ENCODE results near the gene METRNL.

METRNL gene

DNA sequence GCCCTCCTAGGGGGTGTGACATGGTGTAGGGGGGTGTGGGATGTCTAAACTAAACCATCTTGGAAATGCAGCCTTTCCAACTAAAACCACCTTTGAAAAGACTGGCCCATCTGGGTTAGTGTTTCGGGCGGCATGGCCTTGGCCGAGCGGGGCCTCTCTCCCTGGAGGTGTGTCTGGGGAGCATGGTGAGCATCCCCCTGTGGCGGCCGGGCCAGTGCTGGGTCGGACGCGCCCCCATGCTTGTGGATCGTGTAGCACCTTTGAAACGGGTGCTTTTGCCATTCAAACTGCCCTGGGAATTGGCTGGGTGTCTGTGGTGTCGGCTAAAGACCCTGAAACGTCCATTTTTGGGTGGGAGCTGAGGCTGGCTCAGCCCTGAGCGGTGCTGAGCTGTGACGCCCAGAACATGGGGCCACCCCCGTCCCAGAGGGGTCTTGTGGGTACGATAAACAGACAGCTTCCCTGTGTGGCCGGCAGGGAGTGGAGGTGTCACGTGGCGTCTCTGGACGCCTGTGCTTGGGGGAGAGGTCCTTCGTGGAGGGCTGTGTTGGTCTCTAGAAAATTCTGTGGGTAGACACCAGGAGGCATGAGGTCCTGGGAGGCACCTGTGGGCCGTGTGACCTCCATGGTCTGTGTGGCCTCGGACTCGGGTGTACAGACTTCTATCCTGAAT lies 6.3 kb downstream of the METRNL start:
- TF ChIP-seq, protein P1, sequence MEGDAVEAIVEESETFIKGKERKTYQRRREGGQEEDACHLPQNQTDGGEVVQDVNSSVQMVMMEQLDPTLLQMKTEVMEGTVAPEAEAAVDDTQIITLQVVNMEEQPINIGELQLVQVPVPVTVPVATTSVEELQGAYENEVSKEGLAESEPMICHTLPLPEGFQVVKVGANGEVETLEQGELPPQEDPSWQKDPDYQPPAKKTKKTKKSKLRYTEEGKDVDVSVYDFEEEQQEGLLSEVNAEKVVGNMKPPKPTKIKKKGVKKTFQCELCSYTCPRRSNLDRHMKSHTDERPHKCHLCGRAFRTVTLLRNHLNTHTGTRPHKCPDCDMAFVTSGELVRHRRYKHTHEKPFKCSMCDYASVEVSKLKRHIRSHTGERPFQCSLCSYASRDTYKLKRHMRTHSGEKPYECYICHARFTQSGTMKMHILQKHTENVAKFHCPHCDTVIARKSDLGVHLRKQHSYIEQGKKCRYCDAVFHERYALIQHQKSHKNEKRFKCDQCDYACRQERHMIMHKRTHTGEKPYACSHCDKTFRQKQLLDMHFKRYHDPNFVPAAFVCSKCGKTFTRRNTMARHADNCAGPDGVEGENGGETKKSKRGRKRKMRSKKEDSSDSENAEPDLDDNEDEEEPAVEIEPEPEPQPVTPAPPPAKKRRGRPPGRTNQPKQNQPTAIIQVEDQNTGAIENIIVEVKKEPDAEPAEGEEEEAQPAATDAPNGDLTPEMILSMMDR (IDR thresholded peaks at IDR 0.05; ENCODE audit: extremely low read depth, insufficient read depth, missing control alignments), result no peak
- DNase-seq (ENCODE audit: low spot score), result no peak
- in situ Hi-C loops (cut with MboI; ENCODE audit: low pct_unique_long_range_greater_than_20kb, low sequenced_read_pairs, unreplicated experiment), result no loop called here

DNA sequence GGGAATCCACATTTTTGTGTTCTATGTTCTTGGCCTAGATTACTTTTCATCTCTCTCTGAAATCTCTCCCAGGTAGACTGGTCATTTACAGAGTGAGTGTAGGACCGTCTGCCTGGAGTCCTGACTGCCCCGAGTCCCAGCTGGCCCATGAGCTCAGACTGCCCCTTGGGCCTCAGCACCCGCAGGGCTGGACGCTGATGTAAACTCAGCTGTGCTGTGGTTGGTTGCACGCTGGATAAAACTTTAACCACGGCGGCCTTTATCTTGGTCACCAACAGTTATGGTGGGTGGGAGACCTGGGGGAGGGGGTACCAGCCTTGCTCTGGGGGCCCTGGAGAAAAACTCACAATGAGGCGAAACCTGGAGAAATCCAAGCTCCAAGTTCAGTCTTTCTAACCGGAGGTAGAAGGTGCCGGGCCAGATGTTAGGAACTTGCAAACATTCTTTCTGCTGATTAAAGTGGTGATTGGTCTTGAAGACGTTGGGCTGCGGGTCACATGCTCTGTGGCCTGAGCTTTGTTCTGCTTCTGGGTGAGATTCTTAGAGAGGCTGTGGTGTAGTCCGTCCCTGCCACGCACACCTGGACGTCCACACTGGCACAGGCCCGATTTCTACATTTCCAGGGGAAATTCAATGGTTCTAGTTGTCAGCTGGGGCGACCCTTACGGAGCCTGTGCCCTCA lies 6.9 kb downstream of the METRNL start:
- in situ Hi-C loops (cut with MboI; ENCODE audit: low pct_unique_long_range_greater_than_20kb, low sequenced_read_pairs, unreplicated experiment), result no loop called here
- no peak for DNase-seq (ENCODE audit: low spot score)
- TF ChIP-seq, protein P1 (IDR thresholded peaks at IDR 0.05; ENCODE audit: extremely low read depth, insufficient read depth, missing control alignments), result no peak

DNA sequence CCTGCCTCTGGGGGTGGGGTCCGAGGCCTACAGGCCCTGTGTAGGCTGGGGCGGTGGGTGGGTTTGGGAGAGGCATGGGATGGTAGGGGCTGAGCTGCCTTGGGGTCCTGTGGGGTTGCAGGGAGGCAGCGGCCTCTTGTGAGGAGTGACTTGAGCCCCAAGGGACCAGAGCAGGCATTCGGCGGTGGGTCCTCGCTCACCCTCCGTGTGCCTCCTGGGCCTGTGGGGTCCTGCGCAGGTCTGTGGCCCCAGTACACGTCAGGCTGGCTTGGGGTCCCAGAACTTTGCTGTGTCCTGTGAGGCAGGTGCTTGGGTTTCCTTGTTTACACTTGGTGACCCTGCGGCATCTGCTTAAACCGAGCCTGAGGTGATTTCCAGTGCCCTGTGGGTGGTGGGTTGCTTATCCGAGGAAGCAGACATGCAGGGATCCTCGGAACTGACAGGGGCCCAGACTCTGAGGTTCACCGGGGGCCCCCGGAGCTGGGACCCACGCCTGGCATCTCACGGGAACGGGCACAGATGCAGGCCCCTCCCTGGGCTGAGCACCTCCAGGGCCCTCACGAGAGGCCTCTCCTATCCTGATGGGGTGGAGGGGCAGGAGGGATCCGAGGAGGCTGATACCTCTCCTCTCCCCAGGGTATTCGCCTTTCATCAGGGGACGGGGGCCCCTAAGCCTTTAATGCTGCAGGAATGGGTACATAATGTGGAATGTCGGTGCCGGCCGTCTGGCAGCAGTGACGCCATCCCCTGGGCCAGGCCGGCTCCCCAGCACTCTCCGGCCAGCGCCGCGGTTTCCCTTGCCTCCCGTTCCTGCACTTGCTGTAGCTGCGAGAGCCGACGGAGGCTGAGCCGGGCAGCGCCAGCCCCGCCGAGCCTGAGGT lies 7.7 kb downstream of the METRNL start:
- TF ChIP-seq, protein P1 (IDR thresholded peaks at IDR 0.05; ENCODE audit: extremely low read depth, insufficient read depth, missing control alignments), result no peak
- DNase-seq (ENCODE audit: low spot score), result no peak
- in situ Hi-C loops (cut with MboI; ENCODE audit: low pct_unique_long_range_greater_than_20kb, low sequenced_read_pairs, unreplicated experiment), result no loop called here

DNA sequence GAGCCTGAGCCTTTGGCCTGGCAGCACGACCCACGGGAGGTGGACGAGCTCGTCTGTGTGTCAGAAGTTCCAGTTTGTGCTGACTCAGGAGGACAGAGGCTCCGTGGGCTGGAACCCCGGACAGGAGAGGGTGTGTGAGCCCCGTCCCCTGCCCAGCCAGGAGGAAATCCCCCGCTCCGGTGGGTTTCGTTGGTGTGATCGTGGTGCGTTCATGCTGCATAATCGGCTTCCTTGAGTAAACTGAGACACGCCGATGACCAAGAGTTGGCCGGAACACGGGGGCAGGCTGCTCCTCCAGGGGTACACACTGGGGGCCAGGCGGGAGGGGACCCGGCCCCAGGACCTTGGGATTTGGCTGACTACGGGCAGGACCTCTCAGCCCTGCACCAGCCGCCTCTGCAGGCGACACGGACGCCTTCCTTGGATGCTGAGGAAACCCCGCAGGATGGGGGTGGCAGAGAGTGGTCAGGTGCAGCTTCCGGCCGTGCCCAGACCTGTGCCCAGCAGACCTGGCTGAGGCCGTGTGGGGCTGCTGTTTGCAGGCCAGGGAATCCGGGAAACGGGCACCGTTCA lies 8.5 kb downstream of the METRNL start:
- in situ Hi-C loops (cut with MboI; ENCODE audit: low pct_unique_long_range_greater_than_20kb, low sequenced_read_pairs, unreplicated experiment), result no loop called here
- TF ChIP-seq, protein P1 (IDR thresholded peaks at IDR 0.05; ENCODE audit: extremely low read depth, insufficient read depth, missing control alignments), result no peak
- DNase-seq (ENCODE audit: low spot score), result no peak

DNA sequence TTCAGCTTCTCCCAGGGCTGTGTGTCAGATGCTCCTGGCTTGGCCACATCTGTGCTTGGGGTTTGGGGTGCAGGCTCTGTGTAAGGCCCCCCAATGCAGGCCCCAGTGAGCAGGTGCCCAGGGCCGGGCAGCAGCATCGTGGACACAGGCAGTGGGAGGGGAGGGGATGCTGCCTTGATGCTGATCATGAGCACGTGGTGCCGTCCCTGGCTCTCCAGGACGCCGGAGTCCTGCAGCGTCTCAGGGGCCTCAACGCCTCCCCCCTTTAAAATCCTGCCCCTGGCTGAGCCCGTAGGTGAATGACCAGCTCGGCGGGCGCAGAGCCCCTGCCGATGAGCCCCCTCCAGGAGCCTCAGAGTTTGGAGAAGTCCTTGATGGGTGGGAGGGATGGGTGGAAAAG lies 9.0 kb downstream of the METRNL start:
- no peak for DNase-seq (ENCODE audit: low spot score)
- TF ChIP-seq, protein P1 (IDR thresholded peaks at IDR 0.05; ENCODE audit: extremely low read depth, insufficient read depth, missing control alignments), result no peak
- in situ Hi-C loops (cut with MboI; ENCODE audit: low pct_unique_long_range_greater_than_20kb, low sequenced_read_pairs, unreplicated experiment), result no loop called here

DNA sequence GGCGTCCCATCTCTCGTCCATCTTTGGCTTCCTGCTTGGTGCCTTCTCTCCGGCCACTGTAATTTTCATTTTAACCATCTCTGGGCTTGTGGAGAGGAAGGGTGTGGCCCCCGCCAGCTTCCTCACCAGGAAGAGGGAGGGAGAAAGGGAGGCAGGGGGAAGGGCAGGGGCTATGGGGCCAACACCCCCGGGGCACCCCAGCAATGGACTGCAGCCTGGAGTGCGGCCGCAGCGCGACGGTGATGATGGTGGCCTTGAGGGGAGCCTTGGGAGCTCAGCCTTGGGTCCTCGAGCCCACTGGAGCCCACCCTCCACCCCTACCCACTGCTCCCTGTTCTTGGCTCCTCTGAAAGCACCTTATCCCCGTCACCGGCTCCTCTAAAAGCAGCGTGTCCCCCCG lies 9.5 kb downstream of the METRNL start:
- no peak for DNase-seq (ENCODE audit: low spot score)
- in situ Hi-C loops (cut with MboI; ENCODE audit: low pct_unique_long_range_greater_than_20kb, low sequenced_read_pairs, unreplicated experiment), result no loop called here
- TF ChIP-seq, protein P1 (IDR thresholded peaks at IDR 0.05; ENCODE audit: extremely low read depth, insufficient read depth, missing control alignments), result no peak
